Measurements from ENCODE around the gene ACAD9.
"Not testable (repeated sequence)": the region's sequence is repeated elsewhere in the genome, so short reads cannot be mapped to it uniquely, and the experiment has no call there.

DNA sequence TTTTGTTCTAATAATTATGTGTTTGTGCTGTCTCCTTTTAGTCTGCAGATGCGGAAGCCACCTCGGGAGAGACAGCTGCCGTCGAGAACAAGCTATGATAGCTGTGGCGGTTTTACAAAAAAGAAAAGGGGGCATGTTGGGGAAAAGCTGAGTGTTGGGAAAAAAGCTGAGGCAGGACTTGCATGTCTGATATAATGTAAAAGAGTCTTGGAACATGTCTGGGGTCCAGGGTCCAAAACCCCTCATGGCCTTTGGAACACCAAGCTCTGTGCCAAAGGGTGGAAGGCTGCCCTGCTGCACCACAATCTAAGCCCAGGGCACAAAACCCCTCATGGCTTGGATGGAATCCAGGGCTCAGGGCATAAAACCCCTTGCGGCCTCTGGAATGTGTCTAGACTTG, 44.6 kb downstream of the ACAD9 start:
- TF ChIP-seq CTCF (conservative IDR thresholded peaks at IDR 0.05); EZH2 (IDR thresholded peaks at IDR 0.05; ENCODE audit: low read depth): not testable (repeated sequence)
